Activated CD8-positive, alpha-beta memory T cell treated with anti-CD3 and anti-CD28 coated beads, Interleukin-2, amount 50 U/mL, for 1 hour (primary cell): ENCODE measurements around the gene GALNT10.
"Not testable (repeated sequence)": the region's sequence is repeated elsewhere in the genome, so short reads cannot be mapped to it uniquely, and the experiment has no call there.

Experiments used
- DNase-seq: peaks from one replicate; pipeline ENCODE4 v3.0.0-alpha.2; 2020; ENCODE audit errors: extremely low read depth

The GALNT10 gene

DNA sequence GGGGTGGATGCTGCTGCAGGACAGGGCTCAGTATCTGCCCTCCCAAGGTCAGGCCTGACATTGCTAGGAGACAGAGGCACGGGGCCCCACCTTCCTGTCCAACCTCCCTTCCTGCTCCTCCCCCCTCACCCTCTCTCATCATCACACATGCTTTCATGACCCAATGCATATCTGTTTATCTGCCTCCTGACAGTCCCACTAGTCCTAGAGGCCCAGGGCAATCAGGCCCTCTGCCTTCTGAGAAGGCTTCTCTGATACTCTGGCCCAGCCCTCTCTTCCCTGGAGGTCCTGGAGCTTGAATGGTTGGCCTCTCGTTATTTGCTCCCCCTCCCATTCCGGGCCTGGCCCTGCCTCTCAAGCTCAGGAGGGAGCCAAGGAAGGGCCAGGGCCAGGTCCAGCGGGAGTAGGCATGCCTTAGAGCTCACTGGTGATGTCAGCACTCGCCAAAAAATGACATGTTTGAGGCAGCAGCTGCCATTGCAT lies 164.6 kb downstream of the GALNT10 start:
- DNase-seq: no peak

DNA sequence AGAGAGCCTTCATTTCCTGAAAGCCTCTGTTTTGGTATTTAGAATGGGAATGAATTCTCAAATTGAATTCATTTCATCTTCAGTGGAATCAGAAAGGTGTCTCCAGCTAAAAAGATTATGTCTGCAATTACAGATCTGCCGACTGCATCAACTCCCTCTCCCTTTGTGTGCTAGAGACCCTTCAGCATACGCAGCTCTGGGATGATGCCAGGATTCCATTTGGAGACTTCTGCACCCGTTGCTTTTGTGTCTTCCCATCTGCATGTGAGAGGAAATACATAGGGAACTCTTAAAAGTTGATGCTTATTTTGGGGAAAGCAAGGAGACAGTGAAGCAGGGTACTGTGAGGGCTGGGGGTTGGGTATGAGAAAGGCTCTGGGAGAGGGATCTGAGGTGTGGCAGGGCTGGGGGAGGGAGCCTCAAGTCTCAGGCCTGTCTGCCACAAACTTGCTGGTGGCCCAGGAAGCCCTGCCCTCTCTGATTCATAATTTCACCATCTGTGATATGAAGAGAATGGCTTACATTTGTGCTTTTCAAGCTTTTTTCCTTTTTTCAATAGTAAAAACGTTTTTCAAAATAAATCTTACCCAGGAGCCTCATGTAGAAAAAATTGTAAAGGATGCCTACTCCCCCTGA lies 165.6 kb downstream of the GALNT10 start:
- DNase-seq: no peak

DNA sequence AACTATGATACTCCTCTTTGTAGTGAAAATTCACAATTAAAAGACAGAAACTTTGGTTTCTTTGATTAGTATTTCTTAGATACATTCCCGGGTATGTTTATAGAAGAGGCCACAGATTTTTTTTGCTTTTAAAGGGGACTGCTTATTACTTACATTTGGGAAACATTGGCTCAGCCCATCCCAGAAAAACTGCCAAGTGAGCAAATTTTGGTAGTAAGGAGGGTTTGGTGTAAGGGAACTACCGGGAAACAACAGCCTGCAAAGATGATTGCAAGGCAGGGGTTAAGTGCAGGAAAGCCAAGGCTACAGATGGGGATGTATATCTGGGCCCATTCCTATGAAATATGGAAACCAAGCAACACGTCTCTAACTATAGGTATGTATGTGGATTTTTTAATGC lies 166.4 kb downstream of the GALNT10 start:
- DNase-seq: no peak

DNA sequence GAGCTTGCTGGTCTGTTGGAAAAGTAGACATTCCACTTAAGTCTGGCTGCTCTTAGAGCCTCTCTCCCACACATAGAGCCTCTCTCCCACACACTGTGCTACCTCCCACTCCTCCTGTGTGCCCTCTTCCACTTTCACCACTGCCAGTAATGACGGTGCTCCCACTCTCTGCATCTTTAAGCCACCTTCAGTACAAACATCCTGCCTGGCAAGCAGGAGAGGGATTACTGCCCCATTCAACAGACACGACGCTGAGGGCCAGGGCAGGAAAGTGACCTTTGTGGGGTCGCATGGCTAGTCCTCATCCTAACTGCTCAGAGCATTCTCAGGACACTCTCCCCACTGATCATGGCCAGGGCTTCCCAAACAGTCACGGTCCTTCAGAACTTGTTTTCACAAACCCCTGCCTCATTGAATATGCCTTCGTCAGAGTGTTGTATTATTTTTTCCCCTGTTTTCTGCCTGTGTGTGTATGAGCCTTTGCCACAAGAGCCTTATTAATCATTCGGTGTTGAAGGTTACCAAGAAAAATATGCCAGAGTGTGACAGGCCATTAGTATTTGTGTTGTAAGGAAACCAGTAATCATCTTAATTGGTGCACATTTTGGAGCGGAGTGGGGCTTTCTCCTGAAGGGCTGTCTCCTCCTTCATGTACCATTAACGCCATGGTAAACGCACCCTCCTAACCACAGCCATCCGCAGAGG lies 168.1 kb downstream of the GALNT10 start:
- DNase-seq: no peak

DNA sequence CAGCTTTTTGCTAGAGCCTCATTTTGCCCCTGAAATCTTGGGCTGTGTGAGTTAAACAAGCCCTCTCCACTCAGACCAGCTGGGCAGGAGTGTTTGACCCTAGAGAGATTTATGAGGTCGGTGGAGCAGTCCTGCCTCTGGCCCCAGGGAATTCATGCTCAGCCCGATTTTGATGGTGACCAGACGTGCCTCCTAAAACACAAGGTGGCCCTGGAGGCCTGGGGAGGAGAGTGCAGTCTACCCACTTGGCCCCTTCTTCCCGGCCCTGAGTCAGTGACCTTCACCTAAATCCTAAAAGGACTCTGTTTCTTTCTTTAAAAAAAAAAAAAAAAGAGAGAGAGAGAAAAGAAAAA lies 168.7 kb downstream of the GALNT10 start:
- DNase-seq: no peak

DNA sequence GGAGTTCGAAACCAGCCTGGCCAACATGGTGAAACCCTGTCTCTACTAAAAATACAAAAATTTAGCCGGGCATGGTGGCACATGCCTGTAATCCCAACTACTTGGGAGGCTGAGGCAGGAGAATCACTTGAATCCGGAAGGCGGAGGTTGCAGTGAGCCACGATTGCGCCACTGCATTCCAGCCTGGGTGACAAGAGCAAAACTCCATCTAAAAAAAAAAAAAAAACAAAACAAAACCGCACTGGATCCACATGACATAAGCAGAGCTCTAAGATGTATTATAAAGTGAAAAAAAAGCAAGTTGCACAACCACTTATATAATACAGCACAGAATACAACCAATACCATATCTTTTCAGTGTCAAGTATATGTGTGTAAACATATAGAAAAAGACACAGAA lies 169.7 kb downstream of the GALNT10 start:
- DNase-seq: not testable (repeated sequence)

DNA sequence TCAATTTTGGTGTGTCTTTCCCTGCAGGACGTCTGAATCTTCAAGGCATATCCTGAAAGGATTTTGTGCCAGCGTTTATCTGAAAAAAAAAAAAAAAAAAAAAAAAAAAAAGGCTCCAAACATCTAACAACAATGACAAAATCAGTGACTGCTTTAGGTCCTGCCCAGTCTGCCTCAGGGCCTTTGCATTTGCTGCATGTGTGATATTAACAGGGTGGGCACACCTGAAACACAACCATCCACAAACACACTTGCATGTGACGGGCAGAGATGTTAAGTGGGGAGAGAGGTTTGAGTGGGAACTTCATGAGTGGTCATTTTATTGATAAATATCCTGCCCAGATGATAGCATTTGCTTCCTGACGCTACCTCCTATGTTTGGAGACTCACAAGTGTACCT lies 172.9 kb downstream of the GALNT10 start:
- DNase-seq: no peak

DNA sequence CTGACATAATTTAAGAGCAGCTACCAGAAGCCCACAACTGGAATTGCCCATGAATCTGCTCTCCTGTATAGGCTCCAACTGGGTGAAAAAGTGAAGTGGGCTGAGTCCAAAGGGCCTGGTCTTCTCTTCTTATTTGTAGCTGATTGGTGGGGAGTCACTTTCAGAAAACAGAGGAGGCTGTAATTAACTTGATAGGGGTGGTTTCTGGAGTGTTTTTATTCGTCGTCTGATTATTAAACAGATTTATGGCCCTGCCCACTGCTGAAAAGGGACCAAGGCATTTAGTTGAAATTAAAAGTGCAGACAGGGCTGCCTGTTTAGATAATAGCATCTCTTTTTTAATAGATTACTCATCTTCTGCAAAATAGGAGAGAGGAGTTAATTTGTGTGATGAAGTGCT lies 174.2 kb downstream of the GALNT10 start:
- DNase-seq: no peak

DNA sequence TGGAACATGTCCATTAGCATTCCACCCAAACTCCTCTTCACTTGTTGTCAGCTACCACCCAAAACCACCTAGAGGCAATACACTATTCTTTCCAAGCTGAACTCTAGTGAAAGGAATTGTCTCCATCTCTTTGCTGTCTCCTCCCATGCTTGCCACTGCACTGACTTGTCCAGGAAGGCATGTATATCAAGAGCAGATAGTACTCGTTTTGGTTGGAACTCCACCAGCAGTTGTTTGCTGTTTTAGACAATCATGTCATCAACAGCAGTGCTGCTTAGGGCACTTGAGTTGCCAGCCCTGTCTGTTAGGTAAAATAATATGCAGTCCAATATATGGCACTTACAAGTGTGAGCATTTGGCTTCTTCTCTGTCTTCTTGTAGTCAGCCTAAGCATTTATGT lies 175.3 kb downstream of the GALNT10 start:
- no peak for DNase-seq

DNA sequence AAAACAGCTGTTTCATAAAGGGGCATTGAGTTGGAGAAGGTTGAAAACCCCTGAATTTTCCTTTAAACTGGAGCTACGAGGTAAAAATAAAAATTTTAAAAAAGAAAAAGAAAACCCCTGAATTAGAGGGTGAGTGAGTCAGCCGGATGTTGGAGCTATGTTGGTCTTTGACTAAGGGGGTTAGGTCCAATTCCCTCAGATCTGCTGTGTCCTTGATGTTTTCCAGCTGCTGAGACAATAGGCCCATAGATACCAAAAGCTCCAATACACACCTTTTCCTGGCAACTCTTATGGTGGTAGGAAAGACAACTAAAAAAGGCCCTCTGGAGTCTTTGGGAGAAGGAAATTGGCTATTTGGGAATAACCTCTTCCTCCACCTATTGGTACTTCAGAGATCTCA lies 175.8 kb downstream of the GALNT10 start:
- no peak for DNase-seq

DNA sequence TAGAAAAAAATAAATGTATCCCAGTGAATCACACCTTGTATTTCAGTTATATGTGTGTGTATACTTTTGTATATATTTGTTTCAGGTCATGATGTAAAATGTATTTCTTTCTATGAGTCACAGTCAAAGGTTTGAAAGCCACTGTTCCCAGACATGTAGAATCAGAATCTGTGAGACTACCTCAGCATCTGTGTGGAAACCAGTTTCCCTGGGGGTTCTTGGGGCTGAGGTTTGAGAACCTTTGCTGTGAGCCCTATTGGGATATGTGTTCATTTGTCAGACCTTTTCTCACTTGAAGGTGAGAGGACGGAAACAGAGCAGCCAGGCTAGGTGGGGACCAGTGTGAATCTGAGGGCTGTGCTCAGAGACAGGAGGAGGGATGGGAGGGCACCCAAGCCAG lies 176.6 kb downstream of the GALNT10 start:
- DNase-seq: no peak

DNA sequence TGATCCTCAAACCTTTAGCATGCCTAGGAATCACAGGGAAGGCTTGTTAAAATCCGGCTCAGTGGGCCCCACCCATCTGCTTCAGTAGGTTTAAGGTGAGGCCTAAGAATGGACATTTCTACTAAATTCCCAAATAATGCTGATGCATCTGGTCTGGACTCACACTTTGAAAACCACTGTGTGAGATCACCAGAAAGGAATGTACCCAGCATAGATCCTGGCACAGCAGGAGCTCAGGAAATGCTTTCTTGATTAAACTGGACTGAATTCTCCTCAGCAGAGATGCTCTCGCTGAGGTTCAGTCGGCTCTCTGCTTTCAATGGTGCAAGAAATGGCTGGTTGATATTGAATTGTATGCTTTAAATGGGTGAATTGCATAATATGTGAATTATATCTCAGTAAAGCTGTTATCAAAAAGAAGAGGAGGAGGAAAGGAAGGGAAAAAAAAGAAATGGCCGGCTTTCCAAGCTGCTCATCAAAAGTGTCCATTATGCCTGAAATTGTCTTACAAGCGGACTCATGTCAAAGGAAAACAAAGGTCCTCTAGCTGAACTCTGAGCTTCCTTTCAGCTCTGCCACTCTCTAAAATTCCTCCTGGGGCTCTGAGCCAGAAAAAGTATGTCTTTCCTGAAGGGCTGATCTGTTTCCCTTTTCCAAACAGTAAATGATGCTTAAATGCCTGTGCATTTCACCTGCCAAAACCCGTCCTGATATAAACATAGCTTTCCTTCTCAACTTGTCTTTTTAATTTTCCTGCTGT lies 177.7 kb downstream of the GALNT10 start:
- no peak for DNase-seq

DNA sequence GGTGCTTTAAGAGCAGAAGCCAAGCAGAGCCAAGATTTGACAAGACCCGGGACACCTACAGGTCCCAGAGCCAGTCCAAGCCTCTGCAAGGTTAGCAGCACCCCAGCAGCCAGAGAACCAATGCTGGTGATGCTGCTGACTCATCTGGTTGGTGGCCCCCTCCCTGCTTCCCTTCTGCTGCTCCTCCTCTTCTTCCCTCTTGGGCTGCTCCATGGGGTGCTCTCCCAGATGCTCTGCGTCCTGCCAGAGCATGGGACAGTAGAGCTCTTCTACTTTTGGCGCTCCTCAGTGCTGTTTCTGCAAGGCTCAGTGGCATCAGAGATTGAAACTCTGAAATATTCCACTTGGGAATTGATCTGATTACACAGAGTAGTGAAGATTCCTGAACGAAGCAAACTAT lies 179.1 kb downstream of the GALNT10 start:
- no peak for DNase-seq

DNA sequence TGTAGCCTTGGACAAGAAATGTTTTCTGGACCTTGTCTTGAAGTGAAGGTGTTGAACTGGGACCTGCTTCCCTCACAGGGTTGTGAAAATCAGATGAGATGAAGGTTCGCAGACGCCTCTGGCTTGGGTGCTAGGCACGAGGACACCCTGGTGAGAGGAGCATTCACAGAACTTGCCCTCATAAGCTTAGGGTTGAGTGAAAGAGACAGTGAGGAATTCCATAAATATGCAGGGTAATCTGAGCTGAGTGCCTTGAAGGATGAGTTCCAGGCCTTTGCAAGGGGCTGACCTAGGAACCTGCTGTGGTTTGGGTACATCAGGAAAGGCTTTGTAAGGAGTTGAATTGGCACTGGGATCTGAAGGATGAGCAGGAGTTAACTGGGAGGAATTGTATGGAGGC lies 179.6 kb downstream of the GALNT10 start:
- no peak for DNase-seq

DNA sequence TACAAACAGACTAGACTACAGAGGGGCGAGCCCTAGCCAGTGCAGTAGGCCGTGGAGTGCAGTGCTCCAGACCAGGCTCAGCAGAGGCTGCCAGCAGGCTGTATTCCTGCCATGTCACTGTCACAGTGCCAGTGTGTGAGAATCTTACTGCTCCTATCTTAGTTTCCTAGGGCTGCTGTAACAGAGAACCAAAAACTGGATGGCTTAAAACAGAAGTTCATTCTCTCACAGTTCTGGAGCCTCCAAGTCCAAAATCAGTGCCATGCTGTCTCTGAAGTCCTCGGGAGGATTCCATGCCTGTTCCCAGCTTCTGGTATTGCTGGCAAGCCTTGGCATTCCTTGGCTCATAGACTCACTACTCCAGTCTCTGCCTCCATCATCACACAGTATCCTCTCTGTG lies 180.3 kb downstream of the GALNT10 start:
- DNase-seq: no peak

DNA sequence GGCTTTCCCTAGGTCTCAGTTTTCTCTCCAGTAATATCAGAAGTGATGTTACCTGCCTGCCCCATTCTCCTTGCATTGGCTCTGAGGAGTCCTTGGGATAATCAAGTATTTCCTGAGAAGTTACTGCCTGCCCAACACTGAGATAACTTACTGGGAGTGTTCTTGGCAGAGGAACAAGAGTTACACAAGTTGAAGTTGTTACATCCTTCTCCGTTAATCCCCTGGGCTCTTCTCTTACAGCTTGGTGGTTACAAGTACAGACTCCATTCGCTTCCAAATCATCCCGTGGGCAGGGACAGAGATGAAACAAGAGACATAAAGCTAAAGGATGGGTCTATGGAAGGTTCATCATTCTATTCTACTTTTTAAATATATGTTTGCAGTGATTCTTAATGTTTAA lies 181.2 kb downstream of the GALNT10 start:
- DNase-seq: no peak

DNA sequence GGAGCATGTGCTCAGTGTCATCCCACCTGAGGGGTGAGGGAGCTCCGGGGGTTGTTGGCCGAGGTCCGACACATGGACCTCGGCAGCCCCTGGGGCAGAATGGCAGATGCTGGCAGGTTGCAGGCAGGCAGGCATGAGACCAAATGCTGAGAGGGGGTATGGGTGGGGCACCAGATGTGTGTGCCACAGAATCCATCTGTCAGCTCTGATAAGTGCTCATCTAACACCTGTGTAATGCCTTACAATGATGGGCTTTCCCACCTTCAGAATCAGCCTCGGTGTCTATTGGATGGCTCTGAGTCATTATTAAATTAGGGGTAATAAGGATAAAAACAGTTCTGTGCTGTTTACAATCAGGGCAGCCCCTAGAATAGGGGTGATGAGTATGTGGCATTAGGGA lies 182.1 kb downstream of the GALNT10 start:
- DNase-seq: no peak

DNA sequence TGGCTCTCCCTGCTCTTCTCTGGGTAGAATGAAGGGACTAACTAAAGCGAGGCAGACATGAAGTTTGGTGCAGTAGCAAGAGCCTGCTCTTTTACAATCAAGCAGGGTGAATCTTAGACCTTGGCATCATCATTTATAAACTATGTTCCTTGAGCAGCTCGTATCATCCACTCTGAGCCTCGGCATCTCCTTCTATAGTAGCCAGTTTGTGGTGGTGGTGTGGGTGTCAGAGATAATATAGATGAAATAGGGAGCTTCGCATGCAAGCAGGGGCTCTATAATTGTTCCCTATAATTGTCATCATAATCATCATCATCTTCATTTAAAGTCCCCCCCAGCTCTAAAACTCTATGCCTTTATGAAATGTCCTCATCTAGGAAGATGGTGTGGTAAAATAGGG lies 182.8 kb downstream of the GALNT10 start:
- DNase-seq: no peak

DNA sequence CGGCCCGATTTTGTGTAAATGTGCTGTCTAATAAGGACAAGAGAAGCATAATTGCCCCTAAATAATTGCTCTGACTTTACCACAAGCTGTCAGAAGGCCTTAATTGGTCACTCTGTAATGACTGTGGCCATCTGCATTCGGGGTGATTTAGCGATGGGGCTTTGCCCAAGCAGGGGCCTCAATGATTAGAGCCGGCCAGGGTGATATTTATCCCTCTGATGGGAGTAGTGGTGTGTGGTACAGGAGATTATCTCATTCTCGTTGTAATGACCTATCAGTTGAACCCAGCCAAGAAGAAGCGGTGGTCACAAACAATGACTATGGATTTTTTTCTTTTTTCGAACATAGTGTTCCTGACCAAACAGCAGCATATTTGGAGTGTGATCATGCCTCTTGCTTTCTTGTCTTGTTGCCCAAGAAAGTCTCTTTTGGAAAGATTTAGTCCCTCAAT lies 183.2 kb downstream of the GALNT10 start:
- DNase-seq: no peak

DNA sequence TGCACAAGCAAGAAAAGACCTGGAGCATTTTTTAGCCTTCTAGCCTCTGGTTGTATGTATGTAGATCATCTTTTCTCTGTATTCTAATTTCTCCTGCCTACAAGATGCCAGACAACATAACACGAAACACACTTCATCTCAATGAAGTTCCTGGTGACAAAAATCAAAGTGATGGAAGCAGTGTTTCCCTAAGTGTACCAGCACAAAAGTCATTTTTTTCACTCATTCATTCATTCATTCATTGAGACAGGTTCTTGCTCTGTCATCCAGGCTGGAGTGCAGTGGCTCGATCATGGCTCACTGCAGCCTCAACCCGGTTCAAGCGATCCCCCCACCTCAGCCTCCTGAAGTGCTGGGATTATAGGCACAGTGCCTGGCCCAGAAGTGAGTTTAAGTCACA lies 183.7 kb downstream of the GALNT10 start:
- no peak for DNase-seq

DNA sequence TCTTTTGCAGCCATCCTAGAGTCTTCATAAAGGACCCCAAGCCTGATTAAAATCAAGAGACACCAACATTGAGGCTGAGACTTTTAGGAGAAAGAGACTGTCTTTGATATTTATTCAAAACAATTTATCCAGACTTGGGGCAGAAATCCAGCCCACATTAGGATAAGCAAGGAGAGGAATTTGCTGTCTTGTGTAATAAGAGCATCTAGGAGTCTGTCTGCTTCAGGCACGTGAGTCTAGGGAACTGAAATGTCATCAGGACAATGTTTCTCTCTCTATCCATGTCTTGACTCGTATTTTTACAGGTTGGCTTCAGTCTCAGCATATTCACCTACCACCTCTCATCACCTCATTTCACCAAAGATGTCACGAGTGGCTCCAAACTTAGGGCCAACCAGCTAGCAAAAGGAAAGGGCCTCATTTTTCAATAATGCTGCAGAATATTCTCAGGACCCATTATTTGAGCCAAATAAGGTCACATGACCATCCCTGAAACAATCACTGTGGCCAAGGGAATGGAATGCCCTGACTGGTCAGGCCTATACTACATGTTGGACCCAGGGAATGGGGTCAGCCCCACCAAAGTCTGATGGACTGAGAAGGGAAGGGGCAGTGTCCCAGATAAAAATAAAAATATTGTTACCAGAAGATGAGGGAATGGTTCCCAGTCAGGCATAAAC lies 184.9 kb downstream of the GALNT10 start:
- DNase-seq: no peak

DNA sequence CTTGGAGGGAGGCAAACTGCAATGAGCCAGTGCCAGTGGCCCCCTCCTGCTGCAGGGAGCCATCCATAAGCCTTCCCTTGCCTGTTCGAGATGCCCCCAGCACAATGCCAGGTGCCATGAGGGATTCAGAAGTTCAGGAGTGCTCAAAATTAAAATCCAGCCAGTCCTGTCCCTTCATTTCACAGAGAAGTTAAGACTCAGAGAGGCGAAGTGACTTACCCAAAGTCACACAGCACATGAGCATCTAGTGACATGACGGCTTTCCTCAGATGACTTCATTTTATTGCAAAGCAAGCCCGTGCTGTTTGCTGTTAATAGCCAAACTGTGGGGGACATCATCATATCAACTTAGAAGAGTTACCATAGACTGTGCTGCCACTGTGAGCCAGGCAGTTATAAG lies 185.9 kb downstream of the GALNT10 start:
- no peak for DNase-seq
